K562 (cell line): ENCODE measurements around the gene HNRNPA3.

Experiments
- CBX8 ChIP-seq: fragments of 200-600 bp; sonication (generic); IDR thresholded peaks from 2 replicates; pipeline ENCODE4 v1.6.1; 2012; ENCODE audit warnings: borderline replicate concordance, mixed run types, low read depth, mild to moderate bottlenecking, moderate library complexity, mixed read lengths, low read length, control low read depth, inconsistent platforms; ENCODE audit not compliant: poor library complexity, severe bottlenecking; ENCODE audit errors: extremely low read depth
- CTCF ChIP-seq, 3 experiments: IDR thresholded peaks in 2 of 3; conservative IDR thresholded peaks in 1 of 3; 2 replicates each; pipeline ENCODE4 v1.5.1; 2011 to 2012; ENCODE audit warnings: low read length in 3 of 3, mild to moderate bottlenecking in 3 of 3, control low read depth in 2 of 3, improper control_type of control experiment in 1 of 3, inconsistent platforms in 1 of 3, low read depth in 1 of 3, mixed read lengths in 1 of 3, moderate library complexity in 1 of 3; ENCODE audit not compliant: insufficient read depth in 2 of 3
- ETS1 ChIP-seq: conservative IDR thresholded peaks from 2 replicates; pipeline ENCODE4 v1.6.1; 2011; ENCODE audit warnings: low read depth, mild to moderate bottlenecking, low read length; ENCODE audit not compliant: control insufficient read depth
- FOS ChIP-seq: IDR thresholded peaks from 3 replicates; pipeline ENCODE4 v1.6.1; 2011; ENCODE audit not compliant: insufficient read length; ENCODE audit errors: extremely low read depth
- JUN ChIP-seq, 2 experiments: sonication (generic) in 1 of 2; formaldehyde crosslinking in 1 of 2; IDR thresholded peaks; 2 replicates each; pipeline versions ENCODE4 v1.6.1 to v1.8.0; 2012 to 2022; ENCODE audit warnings: borderline replicate concordance in 2 of 2, mild to moderate bottlenecking in 2 of 2, improper control_type of control experiment in 1 of 2, low read depth in 1 of 2, low read length in 1 of 2, missing genetic modification reagents in 1 of 2
- NFYB ChIP-seq: IDR thresholded peaks from 2 replicates; pipeline ENCODE4 v1.6.1; 2011; ENCODE audit warnings: mild to moderate bottlenecking, moderate library complexity; ENCODE audit not compliant: insufficient read length; ENCODE audit errors: extremely low read depth
- SMAD1 ChIP-seq: fragments of 150-350 bp; IDR thresholded peaks from 2 replicates; pipeline ENCODE4 v1.6.1; 2014; ENCODE audit warnings: low read length, low read depth; ENCODE audit not compliant: partially characterized antibody
- TEAD4 ChIP-seq, 2 experiments: sonication (generic) in 1 of 2; formaldehyde crosslinking in 1 of 2; IDR thresholded peaks; 2 replicates each; pipeline versions ENCODE4 v1.6.1 to v1.8.0; 2012 to 2022; ENCODE audit warnings: borderline replicate concordance in 1 of 2, inconsistent platforms in 1 of 2, low read length in 1 of 2, mild to moderate bottlenecking in 1 of 2, missing genetic modification reagents in 1 of 2
- ZNF23 ChIP-seq: fragments of 250-450 bp; sonication (Bioruptor Pico); IDR thresholded peaks from 2 replicates; pipeline ENCODE4 v1.4.0; 2020; ENCODE audit warnings: mild to moderate bottlenecking
- ZNF311 ChIP-seq: fragments of 250-450 bp; sonication (Bioruptor Pico); IDR thresholded peaks from 2 replicates; pipeline ENCODE4 v1.4.0; 2020; ENCODE audit warnings: mild to moderate bottlenecking, moderate library complexity

- no peak for TF ChIP-seq TEAD4 (IDR thresholded peaks at IDR 0.05; ENCODE audit: low read length)
- TF ChIP-seq TEAD4 (CRISPR knock-in tag; IDR thresholded peaks at IDR 0.05; ENCODE audit: borderline replicate concordance) = no peak
- TF ChIP-seq CTCF (IDR thresholded peaks at IDR 0.05 in 2 of 3, conservative IDR thresholded peaks at IDR 0.05 in 1 of 3; ENCODE audit: insufficient read depth in 2 of 3, low read depth in 1 of 3, low read length in 3 of 3) = no peak
- TF ChIP-seq JUN (IDR thresholded peaks at IDR 0.05; ENCODE audit: borderline replicate concordance, low read depth, low read length) = no peak
- no peak for TF ChIP-seq JUN (CRISPR knock-in tag; IDR thresholded peaks at IDR 0.05; ENCODE audit: borderline replicate concordance)
- no peak for TF ChIP-seq ZNF23 (CRISPR knock-in tag)
- TF ChIP-seq ETS1 = no peak
- no peak for TF ChIP-seq ZNF311 (CRISPR knock-in tag)
- no peak for TF ChIP-seq FOS
- TF ChIP-seq SMAD1 = no peak
- TF ChIP-seq CBX8 = no peak
- TF ChIP-seq NFYB = no peak
Observed at GRCh38 chr2:177175917-177176668, 36.5 kb upstream of the HNRNPA3 start.
